HL-60/S4 treated with retinoic acid at 250 ng/mL for 4 days and 3 days (cell line): Measurements from ENCODE around the gene CASTOR1.

Source experiments
- in situ Hi-C: fragments of 300-500 bp; cut with MboI; formaldehyde crosslinking; loops from 2 replicates; pipeline ENCODE4 v1.7.0; 2022; ENCODE audit warnings: low sequenced_read_pairs

Gene CASTOR1

DNA sequence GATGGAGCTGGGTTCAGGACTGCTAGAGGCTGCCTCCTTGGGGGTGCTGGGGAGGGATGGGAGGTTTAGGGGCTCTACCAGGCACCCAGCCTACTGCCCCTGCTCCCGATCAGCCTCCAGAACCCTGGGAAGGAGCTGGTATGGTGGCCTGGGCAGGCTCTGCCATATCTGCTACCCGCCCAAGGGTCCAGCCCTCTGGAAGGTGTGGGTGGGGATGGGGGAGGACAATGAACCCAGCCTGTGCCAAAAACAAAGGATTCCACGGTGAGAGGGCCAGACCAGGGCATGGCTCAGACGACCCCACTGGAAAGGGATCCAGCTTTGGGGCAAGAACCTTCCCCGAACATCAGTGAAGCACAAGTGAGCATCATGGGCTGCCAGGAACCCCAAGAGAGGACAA is 3.0 kb downstream of the CASTOR1 start:
- in situ Hi-C loops: no loop called here

DNA sequence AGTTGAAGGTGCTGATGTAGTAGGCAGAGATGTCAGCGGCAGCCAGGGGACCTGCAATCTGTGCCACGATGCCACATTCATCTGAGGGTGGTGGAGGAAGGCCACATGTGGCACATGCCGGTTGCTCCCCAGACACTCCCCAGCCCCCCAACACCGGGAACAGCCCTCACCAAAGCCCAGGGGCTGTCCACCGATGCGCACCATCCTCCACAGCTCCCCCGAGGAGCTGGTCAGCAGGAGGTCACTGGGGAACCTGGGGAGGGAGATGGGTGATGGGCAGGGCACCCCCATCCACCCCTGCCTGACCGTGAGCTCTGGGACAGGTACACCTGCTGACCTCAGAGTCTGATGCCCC is 3.5 kb downstream of the CASTOR1 start:
- in situ Hi-C loops: no loop called here

DNA sequence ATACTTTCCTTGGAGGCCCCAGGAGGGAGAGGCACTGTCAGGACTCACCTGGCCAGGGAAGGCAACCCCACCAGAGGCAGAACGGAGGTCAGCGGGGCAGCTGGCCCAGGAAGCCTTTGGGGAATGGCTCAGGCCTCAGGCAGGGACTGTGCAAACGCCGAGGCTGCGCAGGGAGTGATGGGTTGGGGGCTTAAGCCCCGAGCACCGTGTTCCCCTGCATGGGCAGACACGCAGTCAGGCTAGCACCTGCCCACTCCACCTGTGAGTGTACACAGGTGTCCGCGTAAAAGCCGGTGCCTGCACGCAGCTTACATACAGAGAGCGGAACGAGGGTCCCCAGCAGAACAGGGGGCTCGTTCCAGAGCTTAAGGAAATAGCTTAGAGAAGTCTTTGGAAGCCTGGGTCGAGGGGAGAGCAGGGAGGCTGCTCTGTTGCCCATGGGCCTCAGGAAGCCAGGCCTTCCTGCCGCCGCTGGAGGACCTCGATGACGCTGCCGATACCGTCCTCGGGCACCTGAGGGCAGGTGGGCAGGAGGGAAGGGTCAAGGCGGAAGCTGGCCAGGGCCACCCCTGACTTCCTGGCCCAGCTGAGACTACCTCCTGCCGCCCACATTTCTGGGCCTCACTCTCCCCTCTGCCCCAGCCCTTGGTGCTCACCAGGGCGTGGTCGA is 4.0 kb downstream of the CASTOR1 start:
- in situ Hi-C loops: no loop called here

DNA sequence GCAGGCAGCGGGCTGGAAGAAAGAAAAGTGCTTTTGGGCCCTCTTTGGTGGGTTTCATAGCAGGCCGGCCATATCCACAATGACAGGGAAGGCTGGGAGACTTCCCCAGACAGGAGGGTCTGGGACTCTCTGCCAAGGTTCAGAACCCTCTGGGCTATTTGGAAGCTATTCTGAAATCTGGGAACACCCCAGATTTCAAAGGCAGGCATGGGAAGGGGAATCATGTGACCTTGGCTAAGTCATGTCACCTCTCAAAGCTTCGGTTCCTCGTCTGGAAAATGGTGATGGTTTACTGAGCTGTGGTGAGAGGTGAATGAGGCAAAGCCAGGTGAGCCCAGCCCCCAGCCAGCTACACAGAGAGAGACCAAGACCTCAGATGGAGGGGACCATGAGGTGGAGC is 4.6 kb downstream of the CASTOR1 start:
- in situ Hi-C loops: no loop called here

DNA sequence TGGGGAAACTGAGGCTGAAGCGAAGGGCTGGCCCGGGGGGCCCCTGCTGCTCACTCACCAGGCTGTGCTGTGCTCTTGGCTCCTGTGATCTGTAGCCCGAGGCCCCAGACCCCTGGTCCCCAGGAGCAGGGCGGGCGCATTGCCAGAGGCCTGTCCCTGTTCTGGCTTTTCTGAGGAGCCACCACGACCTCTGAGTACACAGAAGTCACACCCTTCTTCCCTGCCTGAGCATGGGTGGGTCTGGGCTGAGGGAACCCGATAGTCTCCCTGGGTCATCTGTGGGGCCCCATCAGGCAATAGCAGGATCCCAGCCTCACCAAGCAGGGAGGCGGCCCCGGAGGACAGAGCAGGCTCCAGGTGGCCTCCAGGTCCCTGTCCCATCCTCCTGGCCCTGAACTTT is 5.1 kb downstream of the CASTOR1 start:
- in situ Hi-C loops: no loop called here

DNA sequence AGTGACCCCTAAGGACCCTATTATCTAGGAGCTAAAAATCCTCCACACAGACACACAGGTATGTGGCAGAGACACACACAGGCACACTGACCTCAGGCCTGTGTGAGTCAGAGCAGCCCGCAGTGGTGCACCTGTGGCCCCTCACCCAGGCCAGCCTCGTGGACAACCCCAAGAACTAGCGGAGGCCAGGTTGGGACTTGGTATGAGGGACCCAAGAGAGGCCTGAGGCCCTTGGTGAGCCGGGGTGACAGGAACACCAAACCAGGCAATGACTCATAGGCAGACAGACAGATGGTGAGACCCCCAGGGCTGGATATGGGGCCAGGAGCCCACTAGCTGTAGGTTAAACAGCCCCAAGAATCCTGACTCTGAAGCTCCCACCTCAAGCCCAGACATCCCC is 6.0 kb downstream of the CASTOR1 start:
- in situ Hi-C loops: no loop called here

DNA sequence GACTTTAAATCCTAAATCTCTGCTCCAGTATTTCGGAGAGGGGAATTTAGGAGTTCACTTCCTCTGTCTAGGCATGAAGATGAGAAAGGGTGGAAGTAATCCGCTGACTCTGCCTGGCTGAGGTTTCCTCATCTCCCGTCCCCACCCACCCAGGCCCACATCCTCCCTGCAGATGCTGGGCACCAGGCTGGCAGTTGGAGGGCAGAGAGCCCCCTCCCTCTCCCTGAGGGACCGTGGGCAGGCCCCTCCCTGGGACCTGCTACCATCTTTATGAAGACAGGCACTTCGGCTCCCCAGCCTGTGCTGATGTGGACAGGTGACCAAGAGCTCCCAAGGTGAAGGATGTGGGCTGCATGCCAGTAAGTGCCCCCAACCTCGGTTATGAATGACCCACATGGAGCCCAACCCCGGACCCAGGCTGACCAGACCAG is 6.7 kb downstream of the CASTOR1 start:
- in situ Hi-C loops: no loop called here

DNA sequence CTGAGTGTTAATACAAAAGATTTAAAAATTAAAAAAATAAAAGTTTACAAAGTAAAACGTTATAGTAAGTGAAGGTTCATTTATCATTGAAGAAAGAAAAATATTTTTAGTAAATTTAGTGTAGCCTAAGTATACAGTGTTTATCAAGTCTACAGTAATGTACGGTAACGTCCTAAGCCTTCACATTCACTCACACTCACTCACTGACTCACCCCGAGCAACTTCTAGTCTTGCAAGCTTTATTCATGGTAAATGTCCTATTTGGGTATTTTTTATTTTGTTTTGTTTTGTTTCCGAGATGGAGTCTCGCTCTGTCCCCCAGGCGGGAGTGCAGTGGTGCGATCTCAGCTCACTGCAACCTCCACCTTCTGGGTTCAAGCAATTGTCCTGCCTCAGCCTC is 8.8 kb downstream of the CASTOR1 start:
- in situ Hi-C loops: no loop called here

DNA sequence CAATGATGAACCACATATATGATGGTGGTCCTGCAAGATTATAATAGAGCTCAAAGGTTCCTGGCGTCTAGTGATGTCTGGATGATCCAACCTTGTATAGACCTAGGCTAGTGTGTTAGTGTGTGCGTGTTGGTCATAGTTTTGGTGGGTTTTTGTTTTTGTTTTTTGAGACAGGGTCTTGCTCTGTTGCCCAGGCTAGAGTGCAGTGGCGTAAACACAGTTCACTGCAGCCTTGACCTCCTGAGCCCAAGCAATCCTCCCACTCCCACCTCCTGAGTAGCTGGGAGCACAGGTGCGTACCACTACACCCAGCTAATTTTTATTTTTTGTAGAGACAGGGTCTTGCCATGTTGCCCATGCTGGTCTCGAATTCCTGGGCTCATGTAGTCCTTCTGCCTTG is 9.4 kb downstream of the CASTOR1 start:
- in situ Hi-C loops: no loop called here

DNA sequence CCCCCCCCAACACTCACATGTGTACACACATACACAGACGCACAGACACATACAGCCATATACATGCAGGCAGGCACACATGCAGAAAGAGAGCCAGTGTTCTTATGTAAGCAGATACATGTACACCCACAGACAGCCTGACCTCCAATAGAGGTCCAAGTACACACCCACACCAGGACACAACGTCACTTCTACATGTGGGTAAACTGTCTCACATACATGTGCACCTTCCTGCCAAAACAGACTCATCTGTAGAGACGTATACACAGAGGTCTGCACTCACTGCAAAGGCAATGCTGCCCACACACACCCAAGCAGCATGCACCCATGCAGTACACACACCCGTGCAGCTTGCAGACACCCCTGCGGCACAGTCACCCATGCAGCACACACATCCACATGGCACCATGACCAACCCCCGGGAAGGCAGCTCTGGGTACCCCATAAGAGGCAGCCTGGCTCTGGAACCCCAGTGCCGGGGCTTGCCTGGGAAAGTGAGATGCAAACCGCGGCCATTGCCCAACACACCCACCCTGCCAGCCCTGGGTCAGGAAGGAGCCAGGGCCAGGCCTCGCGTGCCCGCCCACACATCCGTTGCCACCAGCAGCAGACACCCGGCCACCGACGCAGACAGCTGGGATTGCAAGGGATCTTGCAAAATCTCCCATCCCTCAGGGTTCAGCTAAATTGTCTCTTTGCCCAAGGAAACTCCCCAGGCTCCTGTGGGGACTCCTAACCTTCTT is 10.1 kb downstream of the CASTOR1 start:
- in situ Hi-C loops: no loop called here

DNA sequence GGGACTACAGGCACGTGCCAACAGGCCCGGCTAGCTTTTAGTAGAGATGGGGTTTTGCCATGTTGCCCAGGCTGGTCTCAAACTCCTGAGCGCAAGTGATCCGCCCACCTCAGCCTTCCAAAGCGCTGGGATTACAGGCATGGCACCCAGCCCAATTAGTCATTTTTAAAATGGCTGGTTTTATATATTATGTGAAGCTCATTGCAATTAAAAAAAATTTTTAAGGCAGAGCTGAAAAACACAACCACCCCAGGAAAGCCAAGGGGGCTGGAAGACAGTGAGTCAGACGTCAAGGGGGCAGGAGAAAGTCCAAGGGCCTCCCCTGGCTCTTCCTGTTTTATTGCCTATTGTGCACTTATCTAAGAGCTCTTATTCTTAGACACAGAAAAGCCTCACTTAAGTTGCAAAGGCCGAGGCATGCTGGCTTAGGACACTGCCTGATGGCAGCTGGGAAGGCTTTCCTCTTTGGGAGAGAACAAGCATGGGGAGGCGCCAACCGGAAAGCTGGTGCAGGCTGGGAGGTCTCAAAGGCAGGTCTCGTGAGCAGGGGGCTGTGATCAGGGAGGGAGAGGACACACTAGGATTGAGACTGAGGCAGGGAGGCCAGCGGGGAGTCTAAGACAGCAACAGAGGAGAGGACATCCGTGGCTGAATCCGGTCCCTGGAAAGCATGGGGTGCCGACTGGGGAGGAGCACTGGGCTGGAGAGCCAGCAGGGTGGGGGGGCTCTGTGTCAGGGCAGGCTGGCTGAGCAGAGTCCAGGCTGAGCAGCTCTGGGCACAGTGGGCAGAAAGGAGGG is 11.6 kb downstream of the CASTOR1 start:
- in situ Hi-C loops: no loop called here

DNA sequence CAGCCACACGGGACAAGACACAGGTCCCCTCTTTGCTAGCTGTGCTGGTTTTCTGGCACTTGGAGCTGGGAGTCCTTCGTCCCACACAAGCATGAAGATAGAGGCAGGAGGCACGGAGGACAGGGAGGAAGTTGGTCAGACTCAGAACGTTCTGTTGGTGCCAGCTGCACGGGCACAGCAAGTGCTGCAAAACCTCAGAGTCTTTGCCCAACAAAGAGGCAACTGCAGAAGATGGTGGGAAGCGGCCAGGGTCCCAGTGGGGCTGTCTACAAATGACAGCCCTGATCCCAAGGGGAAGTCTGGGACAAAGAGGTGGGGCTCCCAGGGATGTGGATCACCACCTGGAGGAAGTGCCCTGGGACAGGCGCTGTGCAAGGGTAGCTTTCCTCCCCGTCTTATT is 13.3 kb downstream of the CASTOR1 start:
- in situ Hi-C loops: no loop called here

DNA sequence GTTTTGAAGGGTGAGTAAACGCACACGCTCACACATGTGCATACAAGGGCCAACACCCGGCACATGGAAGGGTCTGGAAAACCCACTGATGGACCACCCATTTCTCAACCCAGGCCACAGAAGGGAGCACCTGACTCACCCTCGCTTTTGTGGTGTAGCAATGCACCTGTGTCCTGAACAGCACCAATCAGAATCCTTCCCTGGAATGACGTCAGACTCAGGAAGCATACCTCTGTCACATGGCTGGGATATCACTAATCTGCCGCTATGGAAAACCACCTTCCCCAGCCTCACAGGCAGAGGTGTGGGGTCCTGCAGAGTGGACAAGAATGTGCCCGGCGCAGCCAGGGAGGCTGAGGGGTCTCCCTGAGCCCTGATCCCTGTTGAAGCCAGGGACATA is 13.7 kb downstream of the CASTOR1 start:
- in situ Hi-C loops: no loop called here

DNA sequence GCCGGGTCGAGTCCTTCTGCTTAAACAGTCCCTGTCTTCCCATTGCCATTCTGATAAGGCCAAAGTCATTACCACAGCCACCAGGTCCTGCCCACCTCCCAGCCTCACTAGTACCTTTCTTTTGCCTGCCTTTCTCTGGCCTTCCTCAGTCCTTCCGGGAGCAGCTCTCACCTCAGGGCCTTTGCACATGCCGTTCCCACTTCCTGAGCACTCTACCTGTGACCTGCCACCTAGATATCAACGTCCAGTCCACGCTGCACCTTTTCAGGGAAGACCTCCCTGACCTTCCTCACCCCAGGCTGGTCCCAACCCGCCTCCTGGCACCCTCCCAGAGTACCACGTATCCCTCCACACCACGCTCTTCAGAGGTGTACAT is 14.9 kb downstream of the CASTOR1 start:
- in situ Hi-C loops: no loop called here

DNA sequence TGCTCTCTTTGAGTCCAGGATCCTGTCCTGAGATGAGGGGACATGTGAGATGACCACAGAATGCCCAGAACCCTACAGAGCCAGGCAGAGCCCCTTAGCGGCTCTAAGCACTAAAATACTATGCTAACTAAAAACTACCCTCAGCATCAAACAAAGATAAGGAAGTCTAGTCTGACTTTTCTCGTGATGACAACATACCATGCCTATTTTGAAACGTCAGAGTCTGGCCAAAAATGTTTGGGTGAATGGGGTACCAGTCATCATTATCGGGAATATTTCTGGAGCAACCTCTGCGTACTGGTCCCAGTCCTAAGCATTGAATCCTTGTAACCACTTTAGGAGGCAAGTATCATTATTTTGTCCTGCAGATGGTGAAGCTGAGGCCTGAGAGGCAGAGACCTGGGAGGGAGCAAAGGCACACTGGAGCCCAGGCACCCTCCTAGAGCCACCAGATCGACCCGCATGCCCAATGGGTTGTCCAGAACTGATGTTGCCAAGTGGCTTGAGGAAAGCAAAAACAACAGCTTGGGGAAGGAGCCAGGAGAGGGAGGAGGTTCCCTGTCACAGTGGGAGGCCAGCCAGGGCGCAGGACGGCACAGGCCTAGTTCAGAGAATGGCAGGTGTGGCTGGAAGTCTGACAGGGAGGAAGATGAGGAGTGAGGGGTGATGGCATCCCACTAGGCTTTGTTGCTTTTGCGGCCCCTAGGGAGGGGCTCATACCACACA is 15.4 kb downstream of the CASTOR1 start:
- in situ Hi-C loops: no loop called here

DNA sequence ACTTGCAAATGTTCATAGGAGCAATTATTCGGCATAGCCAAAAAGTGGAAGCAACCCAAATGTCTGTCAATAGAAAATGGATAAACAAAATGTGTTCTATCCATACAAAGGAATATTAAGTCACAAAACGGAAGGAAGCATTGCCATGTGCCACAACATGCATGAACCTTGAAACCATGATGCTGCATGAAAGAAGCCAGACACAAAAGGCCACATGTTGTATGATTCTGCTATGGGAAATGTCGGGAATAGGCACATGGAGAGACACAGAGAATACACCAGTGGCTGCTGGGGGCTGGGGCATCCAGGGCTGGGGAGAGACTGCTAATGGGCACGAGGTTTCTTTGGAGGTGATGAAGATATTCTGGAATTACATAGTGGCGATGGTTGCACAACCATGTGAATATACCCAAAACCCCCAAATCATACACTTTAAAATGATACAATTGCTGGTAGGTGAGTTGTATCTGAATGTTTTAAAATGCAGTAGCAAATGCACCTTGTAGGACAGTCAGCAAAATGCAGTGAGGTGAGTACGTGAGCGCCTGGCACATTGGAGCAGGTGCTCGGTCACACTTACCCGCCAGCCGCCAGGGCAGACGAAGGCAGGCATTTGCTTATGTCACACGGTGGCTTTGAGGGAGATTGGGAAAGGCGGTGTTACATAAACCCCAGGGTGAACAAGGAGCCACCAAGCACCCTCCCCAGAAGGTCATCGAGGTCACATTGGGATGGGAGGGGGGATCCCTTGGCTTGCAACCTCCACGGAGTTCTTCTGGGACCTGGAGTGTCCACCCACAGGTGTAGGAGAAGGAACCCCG is 16.3 kb downstream of the CASTOR1 start:
- in situ Hi-C loops: no loop called here

DNA sequence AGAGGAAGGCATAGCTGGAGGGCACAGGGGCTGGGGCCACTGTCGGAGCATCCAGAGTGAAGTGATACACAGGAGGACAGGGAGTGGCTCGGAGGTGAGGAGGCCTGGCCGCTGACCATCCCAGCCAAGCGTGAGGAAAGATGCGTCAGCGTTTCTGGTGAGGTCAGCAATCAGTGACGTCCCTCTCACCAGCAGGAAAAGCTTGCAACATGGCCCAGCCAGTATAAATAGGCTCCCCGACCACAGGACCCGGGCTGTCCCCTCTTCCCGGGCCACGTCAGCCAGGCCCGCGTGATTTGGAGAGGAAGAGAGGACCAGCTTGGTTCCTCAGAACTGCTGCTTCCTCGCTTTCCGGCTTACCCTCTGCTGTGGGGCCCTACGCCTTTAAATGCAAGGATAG is 18.5 kb downstream of the CASTOR1 start:
- in situ Hi-C loops: no loop called here

DNA sequence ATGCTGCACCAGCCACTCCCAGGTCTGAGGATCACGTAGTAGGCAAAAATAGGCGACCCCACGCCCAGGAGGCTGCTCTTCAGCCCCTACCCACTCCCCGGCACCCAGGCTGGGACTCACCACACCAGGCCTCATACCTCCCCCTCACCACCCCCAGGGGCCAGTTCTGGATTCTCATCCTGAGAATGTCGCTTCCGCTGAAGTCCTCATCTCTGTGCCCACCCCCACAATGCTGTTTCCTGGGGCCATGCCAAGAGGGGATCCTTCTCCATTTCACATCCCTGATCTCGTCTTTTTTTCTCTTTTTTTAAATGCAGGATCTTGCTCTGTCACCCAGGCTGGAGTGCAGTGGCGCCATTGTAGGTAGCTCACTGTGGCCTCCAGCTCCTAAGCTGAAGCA is 21.0 kb downstream of the CASTOR1 start:
- in situ Hi-C loops: no loop called here

DNA sequence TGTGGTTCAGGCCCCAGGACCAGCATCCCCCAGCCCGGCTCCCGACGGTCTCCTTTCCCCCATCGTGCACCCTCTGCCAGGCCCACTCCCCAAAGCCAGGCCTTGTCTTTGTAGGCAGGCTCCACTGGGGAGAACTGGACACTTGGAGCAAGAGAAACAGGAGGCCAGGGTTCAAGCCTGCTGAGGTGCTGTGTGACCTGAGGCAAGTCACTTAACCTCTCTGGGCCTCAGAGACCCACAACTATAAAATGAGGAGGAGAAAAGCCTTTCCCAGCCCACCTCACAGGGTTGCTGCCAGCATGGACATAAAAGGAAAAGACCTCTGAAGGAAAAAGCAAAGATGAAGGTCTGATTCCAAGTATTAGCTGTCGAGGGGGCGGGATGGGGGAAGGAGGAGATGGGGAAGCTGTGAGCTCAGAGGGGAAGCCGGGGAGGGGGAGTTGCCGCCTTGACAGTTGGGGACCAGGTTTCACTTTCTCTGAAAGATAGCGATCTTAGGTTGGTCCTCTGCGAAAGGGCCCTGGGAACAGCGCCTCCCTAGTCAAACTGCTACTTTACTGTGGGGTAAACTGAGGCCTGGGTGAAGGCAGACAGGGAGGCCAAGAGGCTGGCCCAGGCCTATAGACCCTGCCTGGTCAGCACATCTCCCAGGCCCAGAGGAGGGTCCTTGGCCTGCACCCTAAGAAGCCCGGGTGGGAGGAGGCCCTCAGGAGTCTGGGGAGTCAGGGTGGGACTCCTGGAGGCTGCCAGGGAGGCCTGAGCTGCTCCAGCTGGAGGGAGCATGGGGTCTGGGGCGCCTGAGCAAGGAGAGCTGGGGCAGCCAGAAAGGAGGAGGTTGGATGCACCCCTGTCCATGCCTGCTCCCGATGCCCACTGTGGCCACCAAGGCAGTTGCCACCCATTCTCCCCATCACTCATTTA is 21.7 kb downstream of the CASTOR1 start:
- in situ Hi-C loops: no loop called here
